GM18507 (cell line): ENCODE data around the gene INPP4B.

Experiments
- DNase-seq: peaks from one replicate; pipeline ENCODE4 v3.0.0; 2011; ENCODE audit warnings: low read depth; ENCODE audit not compliant: insufficient read length; ENCODE audit errors: extremely low spot score
- FAIRE-seq: peaks from 2 replicates; lab custom pipeline; 2011; peaks lifted over from hg19 to GRCh38; lab: Jason Lieb, UNC

Gene INPP4B

DNA sequence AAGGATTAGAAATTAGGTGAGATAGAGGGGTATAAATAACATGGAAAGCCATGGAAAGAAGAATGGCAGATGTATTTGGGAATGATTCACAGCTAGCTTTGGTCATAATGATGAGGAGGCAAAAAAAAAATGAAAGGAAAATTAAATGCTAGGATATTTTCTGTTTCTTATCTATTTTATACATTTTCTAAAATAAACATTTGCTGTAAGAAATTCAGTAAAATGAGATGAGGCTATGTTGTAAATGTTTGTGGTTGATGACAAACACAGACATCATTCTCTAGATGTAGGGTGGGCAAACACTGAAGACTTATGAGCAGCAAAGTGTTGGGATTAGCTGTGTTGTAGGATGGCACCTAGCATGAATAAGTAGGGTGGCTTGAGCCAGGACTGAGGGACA, 802.6 kb downstream of the INPP4B start:
- no peak for DNase-seq
- no peak for FAIRE-seq

- DNase-seq = no peak
- no peak for FAIRE-seq
These were observed 804.3 kb downstream of the INPP4B start for GRCh38 chr4:142041788-142042187.

DNA sequence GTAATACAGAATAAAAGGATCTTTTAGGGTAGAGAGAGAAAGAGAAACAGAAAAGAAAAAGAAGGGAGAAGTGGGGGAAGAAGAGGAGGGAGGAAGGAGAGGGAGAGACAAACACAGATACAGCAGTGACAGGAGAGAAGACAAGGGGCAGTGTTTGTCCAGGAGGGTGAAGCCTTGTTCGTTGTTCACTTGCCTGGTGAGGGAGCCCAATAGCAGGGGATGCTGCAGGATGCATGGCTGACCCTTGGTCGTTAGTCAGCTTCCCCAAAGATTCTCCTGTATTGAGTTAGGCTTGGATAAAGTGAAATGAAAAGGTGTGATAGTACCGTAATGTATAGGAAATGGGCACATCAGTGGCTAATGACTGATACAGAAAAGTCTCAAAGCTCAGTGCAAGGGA, 806.1 kb downstream of the INPP4B start:
- DNase-seq (no peak), FAIRE-seq (no peak)

DNA sequence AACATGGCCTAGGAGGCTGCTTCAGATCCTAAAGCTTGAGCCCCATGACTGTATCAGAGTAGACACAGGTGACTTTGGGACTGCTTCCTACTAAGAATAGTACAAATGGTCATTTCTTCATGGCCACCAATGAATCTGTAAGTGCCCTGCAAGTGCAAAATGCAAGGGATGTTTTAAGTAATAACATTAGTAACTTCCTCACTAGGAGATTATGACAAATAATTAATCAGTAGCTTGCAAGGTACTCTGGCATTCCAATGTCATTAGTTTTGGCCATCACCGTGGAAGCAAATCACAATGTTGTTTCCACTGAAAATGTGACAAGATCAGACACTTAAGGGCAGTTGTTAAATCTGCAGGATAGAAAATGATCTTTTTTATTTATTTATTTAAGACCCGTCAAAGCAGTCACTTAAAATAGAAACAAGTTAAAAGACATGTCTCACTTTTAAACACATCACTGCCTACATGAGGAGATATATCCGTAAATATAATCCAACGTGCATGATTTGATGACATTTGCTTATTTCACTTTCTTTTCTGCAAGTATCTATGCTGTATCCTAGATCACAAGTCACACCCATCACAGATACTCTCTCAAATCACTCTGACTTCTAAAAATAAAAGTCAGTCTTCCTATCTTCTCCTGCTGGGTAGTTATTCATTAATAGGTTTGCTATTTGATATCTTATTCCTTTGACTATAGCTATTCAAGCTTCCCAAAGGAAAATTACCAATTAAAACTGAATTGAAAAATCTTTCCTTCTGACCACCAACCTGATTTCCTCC, 809.1 kb downstream of the INPP4B start:
- FAIRE-seq = no peak

DNA sequence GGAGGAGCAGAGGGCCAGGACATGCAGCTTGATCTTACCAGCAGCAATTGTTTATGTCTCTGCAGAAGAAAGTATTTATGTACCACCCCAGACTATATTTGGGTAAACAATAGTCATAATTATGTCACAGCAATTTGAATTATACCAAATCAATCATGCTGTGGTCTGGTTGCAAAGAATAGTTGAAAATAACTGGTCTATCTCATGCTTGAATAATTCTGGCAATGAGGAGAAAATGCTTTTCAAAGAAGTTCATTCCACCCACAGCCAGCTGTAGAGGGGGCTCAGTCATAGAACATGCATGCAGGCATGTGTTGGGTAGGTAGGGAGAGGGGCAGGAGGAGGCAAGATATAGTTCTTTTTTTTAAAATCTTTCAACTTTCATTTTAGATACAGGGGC, 810.5 kb downstream of the INPP4B start:
- no peak for DNase-seq
- no peak for FAIRE-seq

More for the DNA sequence above, 809.1 kb downstream of the INPP4B start:
- no peak for DNase-seq

- FAIRE-seq (no peak), DNase-seq (no peak)
These were observed 812.0 kb downstream of the INPP4B start for GRCh38 chr4:142034101-142034500.

DNA sequence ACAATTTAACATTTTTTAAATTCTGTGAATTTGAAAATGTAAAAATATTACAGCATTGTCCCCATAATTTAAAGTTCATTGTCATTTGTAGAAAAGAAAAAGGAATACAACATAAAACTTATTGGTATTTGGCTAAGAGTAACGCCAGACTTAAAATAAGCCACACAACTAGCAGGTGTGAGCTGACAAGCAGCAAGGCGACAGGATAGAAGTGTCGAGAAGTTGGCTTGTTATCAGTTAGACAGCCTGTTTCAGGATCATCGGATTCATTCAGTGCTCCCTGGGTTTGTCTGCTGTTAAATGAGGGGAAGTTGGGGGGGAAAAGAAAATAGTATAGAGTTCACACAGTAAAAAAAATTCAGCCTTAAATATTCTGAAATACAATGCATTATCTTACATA, 816.1 kb downstream of the INPP4B start:
- DNase-seq = no peak
- no peak for FAIRE-seq

GRCh38 chr4:142021761-142022160, 824.3 kb downstream of the INPP4B start:
- FAIRE-seq = no peak
- DNase-seq = no peak

- no peak for DNase-seq
These were observed 824.9 kb downstream of the INPP4B start for GRCh38 chr4:142021181-142021580.

DNA sequence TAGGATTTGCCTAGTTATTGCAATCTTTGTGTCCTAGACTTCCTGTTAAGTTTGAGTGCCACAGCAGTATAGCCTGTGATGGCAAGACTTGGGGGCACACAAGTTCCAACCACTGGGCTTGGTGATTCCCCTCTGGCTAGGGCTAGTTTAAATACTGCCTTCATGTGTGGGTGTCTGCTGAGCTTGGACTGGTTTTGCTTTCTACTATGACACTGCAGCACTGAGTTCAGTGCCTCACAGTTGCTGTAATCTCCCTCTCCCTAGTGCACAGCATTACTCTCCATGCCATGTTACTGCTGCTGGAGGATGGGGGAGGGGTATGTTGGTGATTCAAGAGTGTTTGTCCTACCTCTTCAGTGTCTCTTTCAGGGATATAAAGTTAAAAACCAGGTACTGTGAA, 830.1 kb downstream of the INPP4B start:
- FAIRE-seq (no peak), DNase-seq (no peak)

More at GRCh38 chr4:142021181-142021580, 824.9 kb downstream of the INPP4B start:
- no peak for FAIRE-seq

GRCh38 chr4:142009751-142010150, 836.4 kb downstream of the INPP4B start:
- FAIRE-seq (no peak), DNase-seq (no peak)

DNA sequence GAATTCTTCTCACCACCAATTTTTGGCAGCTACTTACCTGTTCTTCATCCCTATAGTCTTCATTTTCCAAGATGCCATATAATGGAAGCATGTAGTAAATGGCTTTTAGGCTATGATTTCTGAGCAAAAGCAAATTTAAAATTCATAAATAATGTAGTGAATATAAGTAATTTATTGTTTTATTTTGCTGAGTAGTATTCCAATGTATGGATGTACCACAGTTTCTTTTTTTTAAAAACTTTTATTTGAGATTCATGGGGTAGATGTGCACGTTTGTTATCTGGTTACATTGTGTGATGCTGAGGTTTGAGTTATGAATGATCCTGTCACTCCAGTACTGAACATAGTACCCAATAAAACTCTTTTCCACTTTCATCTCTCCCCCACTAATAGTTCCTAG, 840.6 kb downstream of the INPP4B start:
- DNase-seq (no peak), FAIRE-seq (no peak)

DNA sequence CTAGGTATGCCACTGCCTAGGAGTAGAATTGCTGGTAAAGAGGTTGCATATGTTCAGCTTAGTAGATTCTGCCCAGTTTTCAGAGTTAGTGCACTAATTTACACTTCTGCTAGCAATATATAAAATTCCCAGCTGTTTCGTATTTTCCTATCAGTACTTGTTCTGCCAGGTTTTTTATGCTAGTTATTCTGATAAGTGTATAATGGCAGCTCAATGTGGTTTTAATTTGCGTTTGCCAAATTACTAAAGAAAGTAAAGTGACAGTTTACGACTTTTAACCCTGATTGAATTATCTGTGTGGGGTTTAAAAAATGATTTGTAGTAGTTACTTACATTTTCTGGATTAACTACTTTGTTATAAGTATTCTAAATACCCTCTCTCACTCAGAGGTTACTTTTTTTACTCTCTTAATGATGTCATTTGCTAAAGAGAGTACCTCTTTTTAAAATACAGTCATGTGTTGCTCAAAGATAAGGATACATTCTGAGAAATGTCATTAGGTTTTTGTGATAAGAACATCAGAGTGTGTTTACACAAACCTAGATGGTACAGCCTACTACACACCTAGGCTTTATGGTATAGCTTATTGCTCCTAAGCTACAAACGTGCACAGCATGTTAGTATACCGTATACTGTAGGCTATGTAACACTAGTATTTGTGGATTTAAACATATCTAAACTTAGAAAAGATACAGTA, 846.5 kb downstream of the INPP4B start:
- FAIRE-seq = no peak
- no peak for DNase-seq

GRCh38 chr4:141995056-141995455, 851.0 kb downstream of the INPP4B start:
- FAIRE-seq = no peak

GRCh38 chr4:141977433-141977832, 868.7 kb downstream of the INPP4B start:
- DNase-seq (no peak), FAIRE-seq (no peak)

More at GRCh38 chr4:141995056-141995455, 851.0 kb downstream of the INPP4B start:
- DNase-seq = no peak
